ENCODE results near the gene OSTN.

Gene OSTN

GRCh38 chr3:191314109-191314728 is 115.2 kb downstream of the OSTN start:
- DNase-seq, result no peak
